Measurements from ENCODE around the gene ADM5. TPM values are rescaled to one million over a fixed set of nuclear protein-coding genes. Genes with fewer than 3 reads are reported as not detected.

The ADM5 gene
- total RNA-seq, 6 donors from 2014 or later = 0.55 to 3.0 (median 1.5) TPM; not detected in 1

- Histone ChIP-seq H3K4me3 (no peak overlapping the region), H3K9me3 (no peaks in the 10 kb centered on the region), H3K36me3 (peaks cover 37 to 100% (median 94%) of the 10 kb centered on the region in 4 donors), H3K4me1 (peaks cover 0 to 1% (median under 1%) of the 10 kb centered on the region in 4 donors), H3K27ac (no peak overlapping the region), H3K27me3 (no peaks in the 10 kb centered on the region)
- DNase-seq = peak in 1 of 2 donors; percentile 70
- ATAC-seq (ENCODE audit: low FRiP score in 2 of 2) = no peak
- WGBS, 2 donors = 80 to 94% methylated on average over 1 to 15 of the region's 15 CpGs
- TF ChIP-seq POLR2AphosphoS5 (IDR thresholded peaks at IDR 0.05) (no peak), POLR2A (IDR thresholded peaks at IDR 0.05) (no peak), EP300 (IDR thresholded peaks at IDR 0.05) (no peak), CTCF (IDR thresholded peaks at IDR 0.05) (no peak)
Observed at GRCh38 chr19:49658139-49658517, 31.3 kb upstream of the ADM5 start.

DNA sequence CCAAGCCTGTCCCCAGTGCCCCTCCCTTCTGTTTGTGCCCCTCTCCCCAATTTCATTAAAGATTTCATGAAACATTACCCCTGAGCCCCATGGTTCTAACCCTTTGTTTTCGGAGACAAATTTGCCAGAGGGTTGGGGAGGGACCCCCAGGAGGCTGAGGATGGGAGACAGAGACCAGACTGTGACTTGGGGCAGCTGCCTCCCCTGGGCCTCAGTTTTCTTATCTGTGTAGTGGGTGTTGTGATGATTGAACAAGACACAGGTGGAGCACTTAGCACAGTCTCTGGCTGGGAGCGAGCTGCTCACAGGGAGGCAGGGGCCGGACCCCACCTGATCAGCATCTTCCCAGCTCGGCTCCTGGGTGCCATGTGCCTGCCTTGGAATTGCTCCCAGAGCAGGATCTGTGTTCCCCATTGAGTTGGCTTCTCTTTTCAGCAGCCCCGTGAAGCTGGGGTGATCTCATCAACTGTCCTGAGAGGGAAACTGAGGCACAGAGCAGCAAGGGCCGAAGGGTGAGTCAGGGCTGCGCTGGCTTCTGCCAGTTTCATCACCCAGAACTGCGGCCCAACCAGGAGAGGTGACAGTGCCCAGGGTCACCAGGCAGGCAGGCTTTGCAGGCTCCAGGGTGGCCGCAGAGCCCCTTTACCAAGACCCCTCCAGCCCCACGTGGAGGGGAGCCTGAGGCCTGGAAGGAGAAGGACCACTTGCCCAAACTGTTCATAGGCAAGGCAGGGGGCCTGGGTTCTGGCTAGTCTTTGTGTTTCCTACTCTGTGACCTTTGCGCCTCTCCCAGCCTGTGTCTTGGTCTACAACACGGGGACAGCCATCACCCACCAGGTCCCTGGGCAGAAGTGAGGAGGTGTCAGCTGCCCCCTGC is 30.6 kb upstream of the ADM5 start:
- TF ChIP-seq EP300 (IDR thresholded peaks at IDR 0.05) = no peak
- no peak for TF ChIP-seq POLR2AphosphoS5 (IDR thresholded peaks at IDR 0.05)
- no peak for TF ChIP-seq CTCF (IDR thresholded peaks at IDR 0.05)
- TF ChIP-seq POLR2A (IDR thresholded peaks at IDR 0.05) = no peak
- Histone ChIP-seq H3K4me1 (peaks cover 4 to 8% (median 6%) of the 10 kb centered on the region in 4 donors), H3K27ac (no peak overlapping the region), H3K9me3 (no peaks in the 10 kb centered on the region), H3K36me3 (peaks cover 34 to 95% (median 88%) of the 10 kb centered on the region in 4 donors), H3K27me3 (no peaks in the 10 kb centered on the region), H3K4me3 (no peak overlapping the region)
- WGBS, 2 donors = 94 to 100% methylated on average over 6 to 12 of the region's 12 CpGs
- DNase-seq = no peak
- ATAC-seq (ENCODE audit: low FRiP score in 2 of 2) = no peak

DNA sequence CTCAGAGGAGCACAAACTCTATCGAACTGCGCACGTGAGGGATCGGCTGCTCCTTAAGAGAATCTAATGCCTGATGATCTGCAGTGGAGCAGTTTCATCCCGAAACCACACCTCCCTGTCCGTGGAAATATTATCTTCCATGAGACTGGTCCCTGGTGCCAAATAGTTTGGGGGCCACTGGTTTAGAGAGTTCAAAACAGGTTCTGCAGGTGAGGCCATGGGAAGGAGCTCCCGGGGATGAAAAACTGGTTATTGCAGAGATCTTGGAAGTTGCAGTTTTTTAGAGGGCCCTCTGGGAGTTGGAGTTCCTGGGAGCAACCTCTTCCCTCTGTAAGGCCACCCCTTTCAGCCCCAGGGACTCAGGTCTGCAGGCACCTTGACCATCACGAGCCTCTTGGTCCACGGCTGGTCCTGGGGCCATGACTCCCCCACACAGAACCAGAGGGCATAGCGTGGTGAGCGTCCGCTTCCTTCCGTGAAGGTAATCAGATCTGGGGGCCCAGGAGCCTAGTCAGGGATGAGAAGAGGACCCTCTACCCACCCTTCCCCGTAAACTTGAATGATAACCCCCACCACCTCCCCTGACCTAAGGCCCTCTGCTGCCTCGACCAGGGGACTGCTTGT is 28.9 kb upstream of the ADM5 start:
- 85 to 96% methylated on average over 7 to 15 of the region's 15 CpGs for WGBS, 2 donors
- peaks cover 25 to 79% (median 72%) of the 10 kb centered on the region in 4 donors for H3K36me3 ChIP-seq
- no peak for ATAC-seq (ENCODE audit: low FRiP score in 2 of 2)
- H3K9me3 ChIP-seq = no peaks in the 10 kb centered on the region
- no peaks in the 10 kb centered on the region for H3K27me3 ChIP-seq
- no peak for DNase-seq
- peaks cover 9 to 17% (median 11%) of the 10 kb centered on the region in 4 donors for H3K4me1 ChIP-seq
- H3K27ac ChIP-seq = no peak overlapping the region
- TF ChIP-seq POLR2A (IDR thresholded peaks at IDR 0.05) = no peak
- no peak for TF ChIP-seq POLR2AphosphoS5 (IDR thresholded peaks at IDR 0.05)
- no peak for TF ChIP-seq CTCF (IDR thresholded peaks at IDR 0.05)
- TF ChIP-seq EP300 (IDR thresholded peaks at IDR 0.05) = no peak
- H3K4me3 ChIP-seq = no peak overlapping the region

GRCh38 chr19:49662011-49662410 is 27.4 kb upstream of the ADM5 start:
- H3K9me3 ChIP-seq = no peaks in the 10 kb centered on the region
- peak in 1 of 2 donors; percentile 69 for DNase-seq
- no peak for ATAC-seq (ENCODE audit: low FRiP score in 2 of 2)
- H3K27me3 ChIP-seq = no peaks in the 10 kb centered on the region
- no peak overlapping the region for H3K27ac ChIP-seq
- WGBS, 2 donors = 96 to 100% methylated on average over 1 to 16 of the region's 16 CpGs
- no peak for TF ChIP-seq POLR2A (IDR thresholded peaks at IDR 0.05)
- H3K4me1 ChIP-seq = peaks cover 17 to 29% (median 20%) of the 10 kb centered on the region in 4 donors
- peaks cover 10 to 63% (median 57%) of the 10 kb centered on the region in 4 donors for H3K36me3 ChIP-seq
- no peak overlapping the region for H3K4me3 ChIP-seq

- Histone ChIP-seq H3K4me1 (peaks cover 17 to 29% (median 20%) of the 10 kb centered on the region in 4 donors), H3K36me3 (peaks cover 10 to 51% (median 45%) of the 10 kb centered on the region in 4 donors), H3K9me3 (no peaks in the 10 kb centered on the region), H3K4me3 (peak overlapping the region in 2 of 4 donors; percentile 72 to 73), H3K27me3 (no peaks in the 10 kb centered on the region), H3K27ac (peak overlapping the region in 3 of 4 donors; percentile 82 to 93 (median 90))
- ATAC-seq (ENCODE audit: low FRiP score in 2 of 2) = no peak
- no peak for TF ChIP-seq EP300 (IDR thresholded peaks at IDR 0.05)
- TF ChIP-seq POLR2AphosphoS5 (IDR thresholded peaks at IDR 0.05) = no peak
- no peak for TF ChIP-seq POLR2A (IDR thresholded peaks at IDR 0.05)
- TF ChIP-seq CTCF (IDR thresholded peaks at IDR 0.05) = no peak
- 83 to 91% methylated on average over 7 to 12 of the region's 12 CpGs for WGBS, 2 donors
- DNase-seq = peak in 1 of 2 donors; percentile 15
Observed at GRCh38 chr19:49663224-49663623, 26.2 kb upstream of the ADM5 start.

Data from upper lobe of left lung (tissue), 6 donors.